ENCODE measurements around the gene TBK1.
"Not testable (repeated sequence)": the region's sequence is repeated elsewhere in the genome, so short reads cannot be mapped to it uniquely, and the experiment has no call there.

The TBK1 gene

GRCh38 chr12:64497903-64498302, 46.0 kb downstream of the TBK1 start:
- no peak for DNase-seq

GRCh38 chr12:64500394-64500793, 48.5 kb downstream of the TBK1 start:
- DNase-seq, result no peak

- no peak for DNase-seq
These were observed 49.6 kb downstream of the TBK1 start for GRCh38 chr12:64501486-64501885.

- DNase-seq, result no peak
These were observed 55.0 kb downstream of the TBK1 start for GRCh38 chr12:64506955-64507354.

GRCh38 chr12:64510667-64511066, 58.7 kb downstream of the TBK1 start:
- DNase-seq, result no peak

GRCh38 chr12:64518396-64518795, 66.5 kb downstream of the TBK1 start:
- DNase-seq, result no peak

- DNase-seq, result no peak
These were observed 69.9 kb downstream of the TBK1 start for GRCh38 chr12:64521833-64522232.

- DNase-seq, result no peak
These were observed 70.4 kb downstream of the TBK1 start for GRCh38 chr12:64522316-64522715.

GRCh38 chr12:64522807-64523206, 70.9 kb downstream of the TBK1 start:
- DNase-seq, result no peak

GRCh38 chr12:64523565-64524444, 71.9 kb downstream of the TBK1 start:
- not testable (repeated sequence) for DNase-seq

GRCh38 chr12:64525461-64526160, 73.7 kb downstream of the TBK1 start:
- DNase-seq, result no peak

- no peak for DNase-seq
These were observed 74.9 kb downstream of the TBK1 start for GRCh38 chr12:64526859-64527258.

- DNase-seq, result no peak
These were observed 76.7 kb downstream of the TBK1 start for GRCh38 chr12:64528616-64529015.

GRCh38 chr12:64530566-64530965, 78.6 kb downstream of the TBK1 start:
- no peak for DNase-seq

- DNase-seq, result no peak
These were observed 79.9 kb downstream of the TBK1 start for GRCh38 chr12:64531665-64532334.

GRCh38 chr12:64532734-64533351, 80.9 kb downstream of the TBK1 start:
- DNase-seq, result no peak

- no peak for DNase-seq
These were observed 82.8 kb downstream of the TBK1 start for GRCh38 chr12:64534672-64535199.

- DNase-seq, result no peak
These were observed 86.2 kb downstream of the TBK1 start for GRCh38 chr12:64538121-64538520.

GRCh38 chr12:64542409-64543047, 90.6 kb downstream of the TBK1 start:
- not testable (repeated sequence) for DNase-seq

- no peak for DNase-seq
These were observed 92.6 kb downstream of the TBK1 start for GRCh38 chr12:64544371-64545080.

- no peak for DNase-seq
These were observed 93.1 kb downstream of the TBK1 start for GRCh38 chr12:64545081-64545382.

- DNase-seq, result no peak
These were observed 97.2 kb downstream of the TBK1 start for GRCh38 chr12:64549108-64549507.

All from cortex of kidney (tissue), 1 donor.